ENCODE data around the gene SND1. TPM values are rescaled to one million over a fixed set of nuclear protein-coding genes. Genes with fewer than 3 reads are reported as not detected.
A peak's percentile ranks its signal among the peaks of the same experiment; 100 is the strongest.

Gene SND1
- total RNA-seq, 1 experiment from 2014 or later, result 218 TPM

GRCh38 chr7:127973832-127974231 is 321.8 kb downstream of the SND1 start:
- no peaks in the 10 kb centered on the region for H3K79me2 ChIP-seq (ENCODE audit: insufficient read depth, low read length)
- H4K5ac ChIP-seq (ENCODE audit: insufficient read length, low read depth, low read length), result no peak overlapping the region
- H2BK5ac ChIP-seq (ENCODE audit: insufficient read length, low read length), result no peak overlapping the region
- TF ChIP-seq CTCF (conservative IDR thresholded peaks at IDR 0.05), result no peak
- no peak overlapping the region for H3K27ac ChIP-seq (ENCODE audit: insufficient read length, low read depth, low read length)
- no peak overlapping the region for H2BK15ac ChIP-seq (ENCODE audit: low read depth, low read length)
- no peak overlapping the region for H4K8ac ChIP-seq (replicated peaks; ENCODE audit: insufficient read length, low read depth, low read length)
- no peak overlapping the region for H2AK5ac ChIP-seq (ENCODE audit: insufficient read length, low read length)
- H3K4me1 Mint-ChIP-seq, result peaks cover 4 to 24% of the 10 kb centered on the region in 2 experiments; a peak in 2 of 4 replicates
- no peaks in the 10 kb centered on the region for H3K27me3 Mint-ChIP-seq (ENCODE audit: low read depth)
- H3K4ac ChIP-seq (ENCODE audit: low read depth, low read length), result no peak overlapping the region
- DNase-seq, result peak; percentile 6
- peaks cover 21 to 26% (median 26%) of the 10 kb centered on the region in 3 experiments for H3K36me3 Mint-ChIP-seq (ENCODE audit: insufficient read depth in 1 of 3, low read depth in 3 of 3)
- no peak overlapping the region for H3K23ac ChIP-seq (ENCODE audit: insufficient read length, low read depth, low read length)
- H2AFZ ChIP-seq (ENCODE audit: low read length), result no peak overlapping the region
- H3K4me3 Mint-ChIP-seq, result no peak overlapping the region
- H3K18ac ChIP-seq (ENCODE audit: insufficient read length, low read depth, low read length), result no peak overlapping the region
- H3K4me2 ChIP-seq (ENCODE audit: insufficient read depth, insufficient read length, low read length), result no peak overlapping the region
- H3K14ac ChIP-seq (ENCODE audit: insufficient read depth, low read length), result no peak overlapping the region
- H2BK20ac ChIP-seq (ENCODE audit: low read depth, low read length, poor library complexity, severe bottlenecking), result no peak overlapping the region
- no peaks in the 10 kb centered on the region for H3K4me1 ChIP-seq (ENCODE audit: insufficient read depth, low read length)
- peaks cover 14 to 17% of the 10 kb centered on the region in 2 experiments for H3K9me3 Mint-ChIP-seq
- H3K9me3 ChIP-seq (ENCODE audit: control insufficient read depth, low read depth, low read length), result no peaks in the 10 kb centered on the region
- no peak overlapping the region for H4K91ac ChIP-seq (ENCODE audit: insufficient read length, low read depth, low read length)
- H3T11ph ChIP-seq (ENCODE audit: low read length), result no peak overlapping the region
- H2BK12ac ChIP-seq (ENCODE audit: insufficient read length, low read depth, low read length), result no peak overlapping the region
- H3K23me2 ChIP-seq (ENCODE audit: insufficient read length, low read depth, low read length, poor library complexity, severe bottlenecking), result no peaks in the 10 kb centered on the region
- no peaks in the 10 kb centered on the region for H3K79me1 ChIP-seq (ENCODE audit: insufficient read depth, low read depth, low read length, poor library complexity, severe bottlenecking)
- no peaks in the 10 kb centered on the region; the same call in 1 of the 2 replicates for H3K27me3 ChIP-seq (ENCODE audit: insufficient read depth, low read length)
- H3K9ac ChIP-seq (ENCODE audit: extremely low read depth, insufficient read length, low read length), result no peak overlapping the region
- no peaks in the 10 kb centered on the region for H4K20me1 ChIP-seq (ENCODE audit: control insufficient read depth, insufficient read depth, insufficient read length)
- H3K27ac Mint-ChIP-seq, result no peak overlapping the region
- no peak overlapping the region for H3K56ac ChIP-seq (ENCODE audit: insufficient read length, low read depth, low read length)
- no peak overlapping the region for H2BK120ac ChIP-seq (ENCODE audit: low read depth, low read length, poor library complexity, severe bottlenecking)

All from H9 (cell line).